Measurements from ENCODE around the gene IFFO2.

Gene IFFO2

GRCh38 chr1:18951818-18952391 lies 4.6 kb downstream of the IFFO2 start:
- in situ Hi-C loops (cut with MboI; ENCODE audit: low sequenced_read_pairs): no loop called here

DNA sequence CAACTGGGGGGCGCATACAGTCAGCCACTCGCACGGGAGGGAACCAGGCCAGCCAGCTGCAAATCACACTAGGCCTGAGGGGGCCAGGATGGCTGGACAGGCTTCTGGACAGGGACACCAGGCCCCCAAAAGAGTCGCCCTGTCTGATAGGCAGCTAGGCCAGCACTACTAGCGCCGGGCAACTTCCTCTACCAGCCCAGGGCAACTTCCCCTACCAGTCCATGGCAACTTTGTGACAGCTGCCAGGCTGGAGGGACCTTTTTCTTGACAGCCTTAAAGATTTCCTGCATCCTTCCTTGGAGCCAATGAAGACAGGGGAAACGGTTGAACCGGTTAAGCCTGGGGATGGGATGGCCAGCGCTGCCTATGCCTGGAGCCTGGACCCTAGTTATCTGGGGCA lies 5.1 kb downstream of the IFFO2 start:
- in situ Hi-C loops (cut with MboI; ENCODE audit: low sequenced_read_pairs): no loop called here

DNA sequence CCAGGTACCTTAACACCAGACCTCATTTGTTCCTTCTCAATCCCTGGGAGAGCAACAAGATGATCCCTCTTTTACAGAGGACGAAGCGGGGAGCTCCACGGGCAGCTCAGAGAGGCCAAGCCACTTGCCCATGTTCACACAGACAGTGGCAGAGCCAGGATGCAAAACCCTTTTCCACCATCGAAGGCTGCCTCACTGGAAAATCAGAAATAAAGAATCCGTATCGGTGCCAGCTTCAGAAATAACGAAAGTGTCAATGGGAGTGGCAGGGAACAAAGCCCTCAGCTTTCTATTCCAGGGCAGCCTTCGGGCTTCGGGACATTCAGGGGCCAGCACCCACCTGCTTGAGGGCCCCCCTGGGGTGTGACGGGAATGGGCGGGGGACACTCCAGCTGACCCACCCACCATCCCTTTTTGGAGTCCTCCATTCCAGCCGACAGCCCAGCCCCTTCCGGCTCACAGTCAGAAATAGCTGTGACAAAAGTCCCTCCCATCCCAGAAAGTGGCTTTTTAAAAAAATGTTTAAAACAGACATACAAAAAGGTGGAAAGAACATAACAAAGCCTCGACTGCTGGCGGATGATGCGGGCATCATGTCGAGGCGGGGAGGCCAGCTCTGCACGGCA lies 6.0 kb downstream of the IFFO2 start:
- in situ Hi-C loops (cut with MboI; ENCODE audit: low sequenced_read_pairs): no loop called here

GRCh38 chr1:18949686-18950400 lies 6.6 kb downstream of the IFFO2 start:
- in situ Hi-C loops (cut with MboI; ENCODE audit: low sequenced_read_pairs): no loop called here

DNA sequence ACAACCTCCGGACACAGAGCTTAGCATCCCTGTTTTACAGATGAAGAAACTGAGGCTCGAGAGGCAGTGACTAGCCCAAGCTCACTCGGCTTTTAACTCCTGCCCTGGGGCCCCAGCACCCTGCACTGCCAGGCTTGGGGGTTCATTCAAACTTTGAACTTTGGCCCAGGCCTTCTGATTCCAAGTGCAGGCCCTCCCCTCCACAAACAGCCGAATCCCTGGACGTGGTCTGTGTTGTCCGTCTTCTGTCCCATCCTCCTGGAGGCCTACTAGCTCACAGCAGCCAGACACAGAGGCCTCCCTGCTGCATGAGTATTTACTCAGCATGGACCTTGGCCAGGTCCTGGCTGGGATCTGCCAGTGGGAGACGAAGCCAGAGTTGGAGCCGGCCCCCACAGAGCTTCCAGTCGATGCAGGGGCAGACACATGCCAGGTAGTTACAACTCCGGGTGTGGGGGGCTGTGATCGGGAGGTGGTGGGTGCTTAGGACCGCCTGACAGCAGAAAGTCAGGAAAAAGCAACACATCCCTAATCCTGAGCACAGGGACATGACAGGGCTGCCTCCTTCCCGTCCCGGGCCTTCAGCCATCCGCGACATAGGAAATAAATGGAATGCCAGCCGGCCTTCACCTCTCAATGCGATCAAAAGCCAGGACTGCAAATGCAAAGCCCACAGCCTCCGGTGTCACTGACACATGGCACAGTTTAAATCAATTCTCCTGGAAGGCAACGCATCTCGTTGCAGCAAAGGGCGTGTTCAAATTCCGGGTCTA lies 7.4 kb downstream of the IFFO2 start:
- in situ Hi-C loops (cut with MboI; ENCODE audit: low sequenced_read_pairs): no loop called here

DNA sequence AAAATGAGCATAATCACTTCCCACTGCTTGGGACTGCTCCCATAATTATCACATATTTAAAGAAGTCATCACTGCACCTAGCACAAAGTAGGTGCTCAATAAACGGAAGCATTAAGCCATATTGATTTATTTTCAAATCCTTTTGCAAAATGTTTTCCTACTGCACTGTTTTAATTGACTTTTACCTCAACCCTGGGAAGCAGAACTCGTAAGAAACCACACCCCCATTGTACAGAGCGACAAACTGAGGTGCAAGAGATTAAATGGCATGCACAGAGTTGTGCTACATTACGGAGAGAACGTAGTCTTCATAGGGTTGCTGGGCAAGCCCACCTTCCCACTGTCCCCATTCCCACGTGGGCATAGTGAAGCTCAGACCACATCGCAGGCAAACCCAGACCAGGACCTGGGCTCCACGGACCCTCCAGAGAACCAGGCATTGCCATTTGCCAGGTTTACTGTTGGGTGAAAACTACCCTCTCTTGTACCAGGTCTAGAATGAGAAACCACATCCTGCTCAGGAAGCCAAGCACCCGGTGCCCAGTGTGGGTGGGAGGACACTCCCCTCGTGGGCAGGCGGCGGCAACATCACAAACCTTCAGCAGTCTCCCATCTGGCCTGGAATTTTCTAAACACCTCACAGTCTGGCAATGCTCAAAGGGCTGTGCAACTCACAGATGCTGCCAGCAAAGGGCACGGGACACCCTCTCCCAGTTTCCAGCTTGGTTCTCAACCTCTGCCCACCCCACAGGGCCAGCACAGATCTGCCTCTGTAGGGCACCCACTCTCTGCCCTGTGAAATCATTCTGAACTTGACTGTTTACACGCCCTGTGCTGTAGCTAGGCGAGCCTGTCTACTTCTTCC lies 8.2 kb downstream of the IFFO2 start:
- in situ Hi-C loops (cut with MboI; ENCODE audit: low sequenced_read_pairs): no loop called here

GRCh38 chr1:18947570-18947969 lies 8.9 kb downstream of the IFFO2 start:
- in situ Hi-C loops (cut with MboI; ENCODE audit: low sequenced_read_pairs): no loop called here

GRCh38 chr1:18946550-18947381 lies 9.7 kb downstream of the IFFO2 start:
- in situ Hi-C loops (cut with MboI; ENCODE audit: low sequenced_read_pairs): no loop called here

- in situ Hi-C loops (cut with MboI; ENCODE audit: low sequenced_read_pairs): no loop called here
Measured at GRCh38 chr1:18945401-18945849, 11.1 kb downstream of the IFFO2 start.

DNA sequence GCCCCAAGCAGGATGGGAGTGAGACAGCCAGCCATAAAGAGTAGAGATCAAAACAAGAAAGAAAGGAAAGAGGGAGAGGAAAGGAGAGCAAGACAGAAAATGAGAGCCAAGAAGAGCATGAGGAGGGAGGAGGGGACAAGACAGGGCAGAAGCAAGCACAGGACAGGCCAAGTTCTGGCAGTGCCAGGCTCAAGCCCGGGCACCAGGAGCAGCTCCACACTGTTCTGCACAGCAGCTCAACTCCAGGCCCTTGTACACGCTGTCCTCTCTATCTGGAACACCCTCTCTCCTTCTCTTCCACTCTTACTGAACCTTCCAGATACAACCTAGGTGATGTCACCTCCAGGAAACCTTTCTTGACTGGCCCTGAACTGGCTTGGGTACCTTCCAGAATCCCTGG lies 11.7 kb downstream of the IFFO2 start:
- in situ Hi-C loops (cut with MboI; ENCODE audit: low sequenced_read_pairs): no loop called here

DNA sequence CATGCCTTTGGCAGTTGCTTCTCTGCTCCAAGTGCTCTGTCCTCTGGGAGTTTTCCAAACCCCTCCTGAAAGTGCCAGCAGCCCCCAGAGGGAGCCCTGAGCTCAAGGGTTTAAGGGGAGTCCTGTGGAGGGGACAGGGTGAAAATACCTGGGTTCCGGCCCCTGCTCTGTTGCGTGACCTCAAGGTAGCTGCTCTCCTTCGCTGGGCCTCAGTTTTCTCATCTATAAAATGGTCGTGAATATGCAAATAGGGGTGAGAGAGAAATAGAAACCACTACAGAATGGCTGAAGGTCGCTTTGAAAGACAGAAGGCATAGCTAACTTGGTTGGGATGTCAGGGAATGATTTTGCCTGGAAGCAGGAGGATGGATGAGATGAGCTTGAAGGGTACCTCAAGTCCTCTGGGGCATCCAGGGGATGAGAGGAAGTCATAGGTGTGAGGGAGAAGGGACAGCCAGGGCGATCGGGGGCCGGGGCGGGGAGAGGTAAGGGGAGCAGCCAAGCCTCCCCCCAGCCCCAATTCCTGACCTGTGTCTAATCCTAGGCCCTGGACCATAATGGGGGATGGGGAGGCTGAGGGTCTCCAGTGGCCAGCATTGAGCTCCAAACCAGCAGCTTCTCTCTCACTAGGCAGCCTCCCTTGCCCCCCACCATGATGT lies 12.4 kb downstream of the IFFO2 start:
- in situ Hi-C loops (cut with MboI; ENCODE audit: low sequenced_read_pairs): no loop called here

DNA sequence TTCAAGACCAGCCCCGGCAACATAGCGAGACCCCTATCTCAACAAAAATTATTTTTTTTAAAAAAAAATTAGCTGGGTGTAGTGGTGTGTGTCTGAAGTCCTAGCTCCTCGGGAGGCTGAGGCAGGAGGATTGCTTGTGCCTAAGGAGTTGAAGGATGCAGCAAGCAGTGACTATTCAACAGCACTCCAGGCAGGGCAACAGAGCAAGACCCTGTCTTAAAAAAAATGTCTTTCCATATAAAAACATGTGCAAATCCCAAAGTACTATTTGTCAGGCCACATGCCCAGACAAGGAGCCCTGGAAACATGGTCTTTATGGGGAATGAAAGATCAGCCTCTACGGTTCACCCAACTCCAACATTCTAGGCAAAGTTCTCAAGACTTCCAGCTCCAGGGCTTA lies 13.3 kb downstream of the IFFO2 start:
- in situ Hi-C loops (cut with MboI; ENCODE audit: low sequenced_read_pairs): no loop called here

- in situ Hi-C loops (cut with MboI; ENCODE audit: low sequenced_read_pairs): no loop called here
Measured at GRCh38 chr1:18942340-18942739, 14.1 kb downstream of the IFFO2 start.

DNA sequence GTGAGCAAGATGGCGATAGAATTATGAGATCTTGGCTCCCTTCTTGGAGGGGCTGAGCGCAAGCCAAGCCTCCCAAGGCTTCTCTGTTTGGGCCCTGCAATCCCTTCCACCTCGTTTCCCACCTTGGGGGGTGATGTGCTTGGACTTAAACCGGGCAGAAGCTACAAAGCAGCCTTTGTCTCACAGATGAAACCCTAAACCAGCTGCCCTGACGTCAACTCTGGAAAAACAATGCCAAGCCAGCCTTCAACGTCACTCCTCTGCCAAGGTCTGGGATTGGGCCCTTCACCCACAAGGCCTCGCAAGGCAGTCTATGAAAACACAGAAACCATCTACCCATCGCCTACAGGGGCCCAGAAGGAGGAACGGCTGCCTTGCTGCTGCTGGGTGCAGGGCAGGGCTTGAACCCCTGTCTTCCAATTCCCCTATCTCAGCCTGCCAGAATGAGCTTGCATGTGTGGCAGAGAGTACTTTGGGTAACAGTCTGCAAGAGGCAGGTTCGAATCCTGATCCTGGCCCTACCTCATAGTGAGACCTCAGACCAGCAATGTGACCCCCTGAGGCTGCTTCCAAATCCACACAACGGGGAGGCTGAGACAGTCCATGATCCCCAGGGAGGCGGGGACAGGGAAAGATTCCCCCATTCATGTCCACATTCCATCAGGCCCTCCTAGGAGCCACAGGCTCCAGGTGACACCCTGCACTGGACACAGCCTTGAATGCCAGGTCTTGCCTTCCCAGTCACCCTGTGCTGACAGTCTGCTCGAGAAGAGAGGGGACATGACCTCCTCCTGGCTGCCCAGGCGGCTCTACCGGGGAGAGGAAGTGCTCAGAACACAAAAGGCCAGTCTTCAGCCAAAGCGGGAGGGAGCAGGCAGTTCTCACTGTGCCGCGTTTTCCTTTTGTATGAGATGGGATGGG lies 15.0 kb downstream of the IFFO2 start:
- in situ Hi-C loops (cut with MboI; ENCODE audit: low sequenced_read_pairs): no loop called here

DNA sequence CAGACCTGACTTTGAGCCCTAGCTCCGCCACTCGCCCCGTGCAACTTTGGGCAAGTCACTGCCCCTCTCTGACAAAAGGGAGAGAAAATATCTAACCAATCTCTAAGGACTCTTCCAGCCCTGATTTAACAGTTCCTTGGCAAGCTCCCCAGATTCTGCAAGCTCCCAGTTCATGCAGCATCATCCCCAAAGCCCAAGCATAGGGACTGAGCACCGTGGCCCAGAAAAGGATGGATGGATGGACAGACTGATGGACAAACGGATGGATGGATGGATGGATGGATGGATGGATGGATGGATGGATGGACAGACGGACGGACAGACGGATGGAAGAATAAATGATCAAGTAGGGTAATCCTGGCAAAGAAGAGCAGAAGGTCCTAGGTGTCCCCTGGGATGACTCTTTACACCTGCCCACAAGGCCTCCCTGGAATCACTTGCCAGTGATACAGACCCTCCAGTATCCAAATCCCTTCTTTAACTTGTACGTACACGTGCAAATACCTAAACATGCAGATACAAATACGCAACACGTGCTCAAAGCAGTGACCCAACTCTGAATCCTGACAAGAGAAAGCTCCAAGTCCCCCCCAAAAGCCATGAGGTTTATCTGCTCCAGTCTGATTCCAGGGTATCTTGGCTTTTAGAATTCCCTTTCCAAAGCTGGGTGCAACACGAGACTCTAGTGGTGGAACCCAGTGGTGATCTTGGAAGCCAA lies 16.0 kb downstream of the IFFO2 start:
- in situ Hi-C loops (cut with MboI; ENCODE audit: low sequenced_read_pairs): no loop called here

- in situ Hi-C loops (cut with MboI; ENCODE audit: low sequenced_read_pairs): no loop called here
Measured at GRCh38 chr1:18939398-18940302, 16.8 kb downstream of the IFFO2 start.

- in situ Hi-C loops (cut with MboI; ENCODE audit: low sequenced_read_pairs): no loop called here
Measured at GRCh38 chr1:18938707-18939070, 17.8 kb downstream of the IFFO2 start.
